ENCODE results near the gene PSMA8.
"Not testable (repeated sequence)": the region's sequence is repeated elsewhere in the genome, so short reads cannot be mapped to it uniquely, and the experiment has no call there.

Gene PSMA8

DNA sequence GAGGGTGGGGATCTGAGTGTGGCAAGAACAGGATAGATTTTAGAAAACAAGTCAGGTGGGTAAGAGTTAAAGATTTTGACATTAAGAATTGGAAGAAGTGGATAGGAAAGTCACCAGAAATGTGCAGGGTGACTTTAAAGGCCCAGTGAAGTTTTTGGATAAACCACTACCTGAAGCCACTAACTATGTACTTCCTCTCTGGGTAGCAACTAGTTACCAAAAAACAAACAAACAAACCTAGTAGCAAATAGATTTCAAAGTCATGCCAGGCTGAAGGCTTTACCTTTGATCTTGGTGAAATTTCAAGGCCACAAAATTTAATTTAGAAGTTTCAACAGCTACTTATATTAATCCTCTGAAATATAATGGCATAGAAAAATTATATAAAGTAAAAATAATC lies 42.5 kb downstream of the PSMA8 start:
- no peak for DNase-seq

DNA sequence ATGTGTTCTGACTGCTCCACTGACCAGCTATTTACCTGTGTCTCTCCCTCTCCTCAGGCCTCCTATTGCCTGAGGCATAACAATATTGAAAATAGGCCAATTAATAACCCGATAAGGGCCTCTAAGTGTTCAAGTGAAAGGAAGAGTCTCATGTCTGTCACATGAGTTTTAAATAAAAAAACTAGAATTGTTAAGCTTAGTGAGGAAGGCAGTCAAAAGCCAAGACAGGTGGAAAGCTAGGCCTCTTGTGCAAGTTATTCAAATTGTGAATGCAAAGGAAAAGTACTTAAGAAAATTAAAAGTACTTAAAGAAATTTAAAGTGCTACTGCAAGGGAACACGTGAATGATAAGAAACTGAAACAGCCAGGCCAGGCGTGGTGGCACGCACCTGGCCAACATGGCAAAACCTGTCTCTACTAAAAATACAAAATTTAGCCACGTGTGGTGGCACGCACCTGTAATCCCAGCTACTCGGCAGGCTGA lies 47.7 kb downstream of the PSMA8 start:
- no peak for DNase-seq

DNA sequence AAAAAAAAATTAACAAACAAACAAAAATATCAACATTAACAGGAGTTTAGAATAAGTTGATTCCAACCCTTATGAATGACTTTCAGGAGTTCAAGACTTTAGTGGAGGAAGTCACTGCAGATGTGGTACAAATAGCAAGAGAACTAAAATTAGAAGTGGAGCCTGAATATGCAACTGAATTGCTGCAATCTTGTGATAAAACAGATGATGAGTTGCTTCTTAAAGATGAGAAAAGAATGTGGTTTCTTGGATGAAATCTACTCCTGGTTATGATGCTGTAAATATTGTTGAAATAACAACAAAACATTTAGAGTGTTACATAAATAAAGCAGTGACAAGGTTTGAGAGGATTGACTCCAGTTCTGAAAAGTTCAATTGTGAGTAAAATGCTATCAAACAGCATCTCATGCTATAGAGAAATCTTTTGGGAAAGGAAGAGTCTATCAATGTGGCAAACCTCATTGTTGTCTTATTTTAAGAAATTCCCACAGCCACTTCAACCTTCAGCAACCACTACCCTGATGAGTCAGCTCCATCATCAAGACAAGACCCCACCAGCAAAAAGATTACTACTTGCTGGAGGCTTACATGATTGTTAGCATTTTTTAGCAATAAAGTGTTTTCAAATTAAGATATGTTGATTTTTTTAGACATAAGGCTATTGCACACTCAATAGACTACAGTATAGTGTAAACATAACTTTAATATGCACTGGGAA lies 49.9 kb downstream of the PSMA8 start:
- DNase-seq, result no peak

GRCh38 chr18:26185267-26185666 lies 51.6 kb downstream of the PSMA8 start:
- DNase-seq, result no peak

GRCh38 chr18:26190506-26190905 lies 56.8 kb downstream of the PSMA8 start:
- DNase-seq, result no peak

DNA sequence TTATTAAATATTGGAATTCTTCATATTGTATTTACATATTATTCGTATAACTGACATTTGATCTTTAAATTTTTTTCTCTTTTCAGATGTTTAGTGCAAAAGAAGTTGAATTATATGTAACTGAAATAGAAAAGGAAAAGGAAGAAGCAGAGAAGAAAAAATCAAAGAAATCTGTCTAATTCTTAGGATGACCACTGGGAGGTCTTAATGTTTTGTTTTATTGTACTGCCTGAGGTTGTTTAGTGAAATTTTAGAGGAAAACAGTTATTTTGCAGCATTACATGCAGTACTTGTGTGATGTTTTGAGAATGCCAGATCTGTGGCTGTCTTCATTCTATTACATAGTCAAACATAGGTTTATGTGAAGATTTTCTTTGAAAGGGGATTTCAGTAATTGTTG lies 58.6 kb downstream of the PSMA8 start:
- DNase-seq, result no peak

DNA sequence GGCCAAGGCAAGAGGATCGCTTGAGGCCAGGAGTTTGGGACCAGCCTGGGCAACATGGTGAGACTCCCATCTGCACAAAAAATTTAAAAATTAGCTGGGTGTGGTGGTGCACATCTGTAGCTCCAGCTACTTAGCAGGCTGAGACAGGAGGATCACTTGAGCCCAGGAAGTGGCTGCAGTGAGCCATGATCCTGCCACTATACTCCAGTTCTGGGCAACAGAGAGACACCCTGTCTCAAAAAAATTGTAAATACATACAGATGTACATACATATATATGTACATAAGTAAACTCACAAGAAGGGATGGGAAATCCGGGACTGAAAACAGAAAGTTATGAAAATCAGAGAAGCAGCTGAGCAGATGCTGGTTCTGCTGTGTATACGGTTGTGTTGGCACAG lies 62.9 kb downstream of the PSMA8 start:
- no peak for DNase-seq

DNA sequence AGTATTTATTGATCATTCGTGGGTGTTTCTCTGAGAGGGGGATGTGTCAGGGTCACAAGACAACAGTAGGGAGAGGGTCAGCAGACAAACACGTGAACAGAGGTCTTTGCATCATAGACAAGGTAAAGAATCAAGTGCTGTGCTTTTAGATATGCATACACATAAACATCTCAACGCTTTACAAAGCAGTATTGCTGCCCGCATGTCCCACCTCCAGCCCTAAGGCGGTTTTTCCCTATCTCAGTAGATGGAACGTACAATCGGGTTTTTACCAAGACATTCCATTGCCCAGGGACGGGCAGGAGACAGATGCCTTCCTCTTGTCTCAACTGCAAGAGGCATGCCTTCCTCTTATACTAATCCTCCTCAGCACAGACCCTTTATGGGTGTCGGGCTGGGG lies 68.3 kb downstream of the PSMA8 start:
- not testable (repeated sequence) for DNase-seq

- no peak for DNase-seq
These were observed 71.6 kb downstream of the PSMA8 start for GRCh38 chr18:26205318-26205717.

DNA sequence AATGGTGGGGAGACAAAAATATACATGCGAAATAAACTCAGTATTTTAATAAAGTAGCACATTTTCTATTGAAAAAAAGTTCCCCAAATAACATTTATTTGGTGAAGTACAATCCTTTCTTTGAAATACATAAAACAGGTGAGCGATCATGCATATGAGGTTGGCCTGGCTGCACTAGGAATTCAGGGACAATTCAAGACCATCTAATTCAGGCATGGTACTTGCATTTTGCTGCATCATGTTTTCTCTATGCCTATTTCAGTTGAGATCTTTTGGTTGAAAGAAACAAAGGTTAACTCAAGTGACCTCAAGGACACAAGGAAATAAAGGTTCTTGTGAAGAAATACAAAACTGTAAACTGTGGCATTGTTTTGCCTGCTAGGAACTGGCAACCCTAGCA lies 72.8 kb downstream of the PSMA8 start:
- DNase-seq, result no peak

- DNase-seq, result no peak
These were observed 74.3 kb downstream of the PSMA8 start for GRCh38 chr18:26207937-26208336.

- no peak for DNase-seq
These were observed 75.3 kb downstream of the PSMA8 start for GRCh38 chr18:26208977-26209376.

GRCh38 chr18:26210147-26210546 lies 76.5 kb downstream of the PSMA8 start:
- DNase-seq, result no peak

GRCh38 chr18:26215247-26215970 lies 81.7 kb downstream of the PSMA8 start:
- no peak for DNase-seq

- no peak for DNase-seq
These were observed 91.5 kb downstream of the PSMA8 start for GRCh38 chr18:26225022-26225693.

- DNase-seq, result no peak
These were observed 92.2 kb downstream of the PSMA8 start for GRCh38 chr18:26225915-26226228.

DNA sequence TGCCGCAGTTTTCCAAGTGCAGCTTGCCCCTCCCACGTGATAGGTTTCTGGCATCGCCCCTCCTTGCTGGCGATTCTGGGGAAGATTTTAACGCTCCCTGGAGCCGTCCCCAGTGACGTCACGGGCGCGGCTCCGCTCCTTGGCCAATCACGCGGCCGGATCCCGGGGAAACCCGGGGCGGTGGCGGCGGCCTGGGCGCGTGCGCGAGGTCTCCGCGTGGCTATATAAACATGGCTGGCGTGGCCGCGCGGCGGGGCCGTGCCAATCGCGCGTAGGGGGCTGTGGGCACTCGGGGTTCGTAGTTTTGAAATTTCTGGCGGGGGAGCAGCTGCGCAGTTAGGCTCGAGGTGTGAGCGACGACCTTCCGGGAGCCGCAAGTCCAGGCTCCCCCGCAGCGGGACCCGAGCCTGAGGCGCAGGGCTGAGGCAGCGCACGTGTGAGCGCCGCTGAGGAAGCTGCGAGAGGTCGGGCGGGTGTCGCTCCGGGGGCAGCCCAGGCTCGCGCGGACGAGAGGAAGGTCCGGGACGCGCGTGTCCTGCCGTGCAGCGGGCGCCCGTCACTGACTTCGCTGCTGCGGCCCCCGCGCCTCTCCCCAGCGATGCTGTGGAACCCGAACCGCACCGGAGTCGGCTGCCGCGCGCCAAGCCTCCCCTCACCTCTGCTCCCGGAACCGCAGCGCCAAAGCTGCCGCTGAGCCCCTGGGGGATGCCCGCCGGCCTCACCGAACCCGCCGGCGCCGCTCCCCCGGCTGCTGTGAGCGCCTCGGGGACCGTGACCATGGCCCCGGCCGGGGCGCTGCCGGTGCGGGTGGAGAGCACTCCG lies 92.8 kb downstream of the PSMA8 start, which contains the start of gene TAF4B:
Gene TAF4B (plus strand): TSS at position 217 of the 822 bp plus-strand sequence. CDS start 489 bp downstream, at position 706.
- DNase-seq, result peak; percentile 87

- no peak for DNase-seq
These were observed 93.5 kb downstream of the PSMA8 start for GRCh38 chr18:26227051-26227670.

GRCh38 chr18:26228562-26229260 lies 95.0 kb downstream of the PSMA8 start:
- no peak for DNase-seq

GRCh38 chr18:26230497-26230896 lies 96.8 kb downstream of the PSMA8 start:
- DNase-seq, result no peak

- no peak for DNase-seq
These were observed 99.5 kb downstream of the PSMA8 start for GRCh38 chr18:26233208-26233607.

DNA sequence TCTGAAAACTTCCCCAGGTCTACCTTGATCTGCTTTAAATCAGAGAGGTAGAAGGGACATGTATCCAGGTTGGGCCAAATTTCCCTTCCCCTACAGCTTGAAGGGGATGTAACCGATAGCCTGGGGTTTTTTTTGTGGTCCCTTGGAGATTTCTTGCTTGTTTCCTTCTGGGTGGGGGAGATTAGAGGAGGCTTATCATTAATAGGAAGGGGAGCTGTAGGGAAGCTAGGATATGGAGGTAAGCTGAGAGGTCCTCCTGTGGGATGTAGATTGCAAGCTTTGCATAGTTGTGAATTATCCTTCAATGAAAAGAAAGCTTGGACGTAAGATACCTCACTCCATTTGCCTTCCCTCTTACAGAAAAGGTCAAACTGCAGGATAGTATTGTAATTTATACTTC lies 103.7 kb downstream of the PSMA8 start:
- not testable (repeated sequence) for DNase-seq
